ENCODE data around the gene HES2.
"Not testable (repeated sequence)": the region's sequence is repeated elsewhere in the genome, so short reads cannot be mapped to it uniquely, and the experiment has no call there.

HES2 gene

DNA sequence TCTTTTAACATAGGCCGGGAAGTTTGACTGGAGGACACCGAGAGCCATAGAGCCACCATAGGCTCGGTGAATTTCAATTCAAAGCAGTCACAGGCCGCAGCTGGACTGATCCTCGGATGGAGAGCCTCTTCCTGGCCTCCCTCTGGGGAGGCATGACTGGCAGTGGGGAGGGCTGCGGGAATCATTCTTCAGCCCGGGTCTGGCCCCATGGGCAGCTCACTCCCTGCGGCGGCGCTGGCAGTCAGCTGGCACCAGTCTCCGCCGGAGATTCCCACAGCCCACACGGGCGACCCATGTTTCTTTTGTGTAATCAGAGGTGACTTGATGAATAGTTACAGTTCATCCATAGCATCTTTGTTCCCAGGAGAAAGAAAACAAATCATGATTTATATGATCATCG, 15.4 kb upstream of the HES2 start:
- DNase-seq, result no peak

DNA sequence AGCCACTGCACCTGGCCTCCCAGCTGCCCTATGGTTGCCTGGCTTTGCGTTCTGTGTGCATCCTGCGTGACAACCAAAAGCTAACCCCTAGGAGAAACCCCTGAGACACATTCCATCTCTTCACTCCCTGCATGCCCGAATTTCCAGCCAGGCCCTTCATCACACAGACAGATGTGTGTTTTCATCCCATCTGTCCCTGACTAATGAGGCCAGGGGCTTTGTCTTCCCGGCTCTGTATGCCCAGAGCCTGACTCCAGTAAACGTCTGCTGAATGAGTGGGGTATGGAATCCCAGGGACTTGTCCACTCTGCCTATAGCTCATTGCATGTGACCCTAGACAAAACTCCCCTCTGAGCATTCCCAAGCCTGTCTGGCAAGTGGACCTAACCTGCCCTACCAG, 14.5 kb upstream of the HES2 start:
- DNase-seq, result peak; percentile 56

DNA sequence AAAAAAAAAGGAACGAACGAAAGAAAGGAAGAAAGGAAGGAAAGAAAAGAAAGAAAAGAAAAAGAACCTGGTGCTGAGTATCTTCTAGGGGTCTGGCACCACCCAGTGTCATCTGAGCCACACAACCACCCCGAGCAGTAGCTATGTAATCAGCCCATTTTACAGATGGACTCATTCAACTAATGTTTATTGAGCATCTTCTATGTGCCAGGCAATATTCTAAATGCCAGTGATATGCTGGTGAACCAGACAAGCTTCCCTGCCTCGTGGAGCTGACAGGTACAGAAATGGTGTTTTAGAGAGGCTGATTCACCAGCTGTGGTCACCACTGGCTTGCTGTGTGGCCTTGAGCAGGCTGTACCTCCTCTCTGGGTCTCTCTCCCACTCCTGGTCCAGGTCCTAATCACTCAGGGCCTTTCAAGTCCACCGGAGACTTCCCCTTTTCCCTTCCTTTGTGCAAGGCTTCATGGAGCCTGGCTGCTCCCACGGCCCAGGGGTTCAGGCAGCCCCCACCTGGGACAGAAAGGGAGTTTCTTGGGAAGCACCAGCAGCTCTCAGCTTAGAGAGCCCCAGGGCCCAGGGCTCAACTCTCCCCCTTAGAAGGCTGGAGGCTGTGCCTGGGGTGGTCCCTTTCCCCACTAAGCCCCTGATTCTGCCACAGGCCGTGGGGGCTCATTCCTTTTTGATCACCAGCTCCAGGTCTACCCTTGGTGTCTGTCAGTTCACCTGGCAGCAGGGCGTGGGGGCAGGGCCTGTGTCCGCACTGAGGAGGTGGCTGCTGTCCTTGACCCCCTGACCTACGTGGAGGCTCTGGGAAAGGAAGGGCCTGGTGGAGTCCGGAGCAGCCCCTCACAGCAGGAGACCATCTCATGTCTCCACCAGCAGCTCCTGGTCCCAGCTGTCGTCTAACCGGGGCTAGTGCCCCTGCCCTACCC, 12.2 kb upstream of the HES2 start:
- not testable (repeated sequence) for DNase-seq

DNA sequence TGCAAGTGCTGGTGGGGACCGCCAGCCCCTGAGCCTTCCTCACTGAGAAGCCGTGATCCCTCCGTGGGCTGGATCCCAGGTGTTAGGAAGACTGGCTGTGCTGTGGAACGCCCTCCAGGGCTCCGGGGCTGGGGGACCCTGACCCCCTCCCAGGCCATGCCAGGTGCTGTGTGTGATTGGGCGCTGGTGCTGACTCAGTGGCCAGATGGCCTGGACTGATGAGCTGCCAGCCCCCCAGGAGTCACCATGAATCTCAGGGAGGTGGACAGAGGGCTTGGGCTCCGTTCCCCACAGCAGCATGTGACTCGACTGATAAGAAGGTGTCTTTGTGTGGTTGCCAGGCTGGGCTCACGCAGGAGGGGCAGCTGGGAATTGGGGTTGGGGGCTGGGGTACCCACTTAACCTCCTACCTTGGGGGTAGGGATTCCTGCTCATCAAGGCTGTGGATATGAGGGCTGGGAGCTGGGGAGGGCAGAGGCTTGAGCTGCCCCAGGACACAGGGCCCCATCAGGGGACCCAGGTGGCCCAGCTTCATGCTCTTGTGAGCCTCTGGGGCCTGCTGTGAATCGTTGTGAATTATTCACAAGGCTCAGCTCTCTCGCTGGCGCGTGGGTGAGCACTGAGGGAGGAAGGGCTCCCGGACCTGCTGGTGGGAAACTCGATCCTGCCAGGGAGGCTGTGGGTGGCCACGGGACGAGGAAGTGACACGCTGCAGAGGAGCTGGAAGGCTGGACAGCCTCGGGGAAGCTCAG, 10.1 kb upstream of the HES2 start:
- not testable (repeated sequence) for DNase-seq

DNA sequence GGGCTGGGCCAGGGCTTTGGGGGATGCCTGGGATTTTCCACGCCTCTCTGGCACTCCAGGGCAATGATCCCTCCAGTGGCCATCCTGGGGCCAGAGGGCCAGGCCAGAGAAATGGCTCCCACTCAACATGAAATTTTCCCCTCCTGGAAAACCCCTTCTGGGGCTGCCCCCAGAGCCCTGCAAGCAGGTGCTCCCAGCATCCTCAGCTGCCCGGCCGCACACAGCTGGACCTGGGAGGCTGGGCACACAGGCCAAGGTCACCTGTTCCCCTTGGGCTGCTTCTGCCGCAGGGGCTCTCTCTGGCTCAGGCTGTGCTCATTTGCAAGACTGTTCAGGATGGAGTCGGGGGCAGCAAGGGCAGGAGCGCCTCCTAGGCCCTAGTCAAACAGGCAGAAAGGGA, 8.7 kb upstream of the HES2 start:
- not testable (repeated sequence) for DNase-seq

DNA sequence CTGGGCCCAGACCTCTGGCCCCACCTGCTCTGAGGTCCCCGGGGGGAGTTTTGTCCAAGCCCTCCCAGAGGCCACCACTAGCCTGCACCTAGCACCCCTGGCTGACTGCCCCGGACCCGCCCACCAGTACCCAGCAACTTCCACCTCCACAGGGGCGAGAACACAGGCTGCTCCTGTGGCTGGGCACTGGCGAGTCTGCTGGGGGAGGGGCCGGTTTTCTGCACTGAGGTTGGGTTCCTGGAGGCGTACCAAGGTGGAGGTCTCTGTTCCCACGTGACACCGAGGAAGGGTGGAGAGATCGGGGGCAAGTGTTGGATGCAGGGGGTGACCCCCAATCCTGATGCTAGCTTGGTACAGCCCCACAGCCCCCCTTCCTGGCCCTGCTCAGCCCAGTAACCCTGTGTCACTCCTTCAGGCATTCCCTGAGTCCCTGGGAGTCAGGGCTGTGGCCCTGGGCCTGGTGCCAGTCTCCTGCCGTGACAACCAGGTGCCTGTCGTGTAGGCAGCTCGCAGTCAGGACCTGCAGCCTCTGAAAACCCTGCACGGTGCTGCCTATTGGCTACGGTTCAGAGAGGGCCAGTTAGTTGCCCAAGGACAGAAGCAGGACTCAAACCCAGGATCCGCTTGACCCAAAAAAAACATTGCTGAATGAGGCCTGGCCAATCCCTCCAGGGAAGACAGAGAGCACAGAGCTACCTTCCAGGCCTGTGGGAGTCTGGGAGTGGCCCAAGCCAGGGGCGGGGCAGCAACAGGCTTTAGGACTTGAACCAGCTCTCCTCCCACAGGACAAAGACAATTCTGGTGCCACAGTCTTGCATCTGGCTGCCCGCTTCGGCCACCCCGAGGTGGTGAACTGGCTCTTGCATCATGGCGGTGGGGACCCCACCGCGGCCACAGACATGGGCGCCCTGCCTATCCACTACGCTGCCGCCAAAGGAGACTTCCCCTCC, 8.0 kb upstream of the HES2 start:
- no peak for DNase-seq

DNA sequence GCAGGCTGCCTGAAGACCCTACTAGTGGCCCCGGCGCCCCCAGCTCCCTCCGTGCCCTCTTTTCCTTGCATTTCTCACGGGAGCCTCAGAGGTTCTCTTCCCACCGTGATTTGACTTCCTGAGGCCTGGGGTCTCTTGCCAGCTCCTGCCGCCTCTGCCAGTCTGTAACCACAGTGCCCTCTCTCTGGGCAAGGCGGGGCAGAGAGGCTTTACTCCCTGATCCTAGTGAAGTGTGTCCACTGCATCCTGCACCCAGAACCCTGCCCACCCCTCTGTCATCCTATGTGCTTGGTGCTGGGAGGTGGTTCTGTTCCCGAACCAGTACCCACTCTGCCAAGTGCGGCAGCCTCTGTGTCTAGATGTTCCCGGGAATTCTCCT, 7.2 kb upstream of the HES2 start:
- DNase-seq, result no peak

DNA sequence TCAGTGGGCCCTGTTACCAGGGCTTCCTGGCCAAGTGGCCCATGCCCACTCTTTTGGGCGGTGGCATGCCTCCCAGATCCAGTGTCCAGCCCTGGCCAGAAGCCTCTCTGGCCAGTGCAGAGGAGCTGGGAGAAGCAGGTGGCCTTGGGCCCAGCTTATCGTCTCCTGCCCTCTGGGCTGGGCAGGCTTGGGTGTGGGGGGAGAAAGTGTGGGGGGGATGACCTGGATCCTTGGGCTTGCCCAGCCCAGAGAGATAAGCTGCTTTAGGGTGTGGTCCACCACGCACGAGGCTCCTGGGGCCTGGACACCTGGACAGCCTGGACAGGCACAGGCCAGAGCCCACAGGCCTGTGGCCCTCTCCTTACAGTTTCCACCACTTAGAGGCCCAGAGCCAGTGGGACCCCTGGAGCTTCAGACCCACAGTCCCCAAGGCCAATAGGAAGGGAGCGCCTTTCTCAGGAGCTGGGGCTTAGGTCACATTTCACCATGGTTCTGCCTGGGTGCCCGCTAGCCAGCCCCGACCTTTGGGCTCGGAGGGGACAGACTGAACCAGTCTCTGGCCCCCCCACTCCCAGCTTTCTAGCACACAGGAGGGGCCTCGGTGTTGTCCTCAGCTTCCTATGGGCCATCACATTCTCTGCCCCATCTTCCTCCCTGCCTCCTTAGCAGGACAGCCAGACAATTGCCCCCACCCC, 6.7 kb upstream of the HES2 start:
- no peak for DNase-seq

DNA sequence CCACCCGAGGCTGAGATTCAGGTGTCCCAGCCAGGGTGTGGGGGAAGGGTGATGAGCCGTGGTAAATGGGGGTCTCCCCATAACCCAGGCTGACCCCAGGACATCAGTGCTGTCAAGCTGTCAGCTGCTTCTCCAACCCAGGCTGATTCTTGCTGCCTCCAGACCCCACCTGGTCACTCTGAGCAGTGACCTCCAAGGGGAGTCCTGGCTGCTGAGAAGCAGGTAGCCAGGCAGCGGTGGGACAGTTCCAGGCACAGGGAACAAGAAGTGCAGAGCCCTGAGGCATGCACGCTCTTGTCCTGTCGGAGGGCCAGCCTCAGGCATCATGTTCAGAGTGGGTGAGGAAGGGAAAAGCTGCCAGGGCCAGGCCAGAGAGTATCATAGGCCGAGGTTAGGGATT, 5.9 kb upstream of the HES2 start:
- no peak for DNase-seq

DNA sequence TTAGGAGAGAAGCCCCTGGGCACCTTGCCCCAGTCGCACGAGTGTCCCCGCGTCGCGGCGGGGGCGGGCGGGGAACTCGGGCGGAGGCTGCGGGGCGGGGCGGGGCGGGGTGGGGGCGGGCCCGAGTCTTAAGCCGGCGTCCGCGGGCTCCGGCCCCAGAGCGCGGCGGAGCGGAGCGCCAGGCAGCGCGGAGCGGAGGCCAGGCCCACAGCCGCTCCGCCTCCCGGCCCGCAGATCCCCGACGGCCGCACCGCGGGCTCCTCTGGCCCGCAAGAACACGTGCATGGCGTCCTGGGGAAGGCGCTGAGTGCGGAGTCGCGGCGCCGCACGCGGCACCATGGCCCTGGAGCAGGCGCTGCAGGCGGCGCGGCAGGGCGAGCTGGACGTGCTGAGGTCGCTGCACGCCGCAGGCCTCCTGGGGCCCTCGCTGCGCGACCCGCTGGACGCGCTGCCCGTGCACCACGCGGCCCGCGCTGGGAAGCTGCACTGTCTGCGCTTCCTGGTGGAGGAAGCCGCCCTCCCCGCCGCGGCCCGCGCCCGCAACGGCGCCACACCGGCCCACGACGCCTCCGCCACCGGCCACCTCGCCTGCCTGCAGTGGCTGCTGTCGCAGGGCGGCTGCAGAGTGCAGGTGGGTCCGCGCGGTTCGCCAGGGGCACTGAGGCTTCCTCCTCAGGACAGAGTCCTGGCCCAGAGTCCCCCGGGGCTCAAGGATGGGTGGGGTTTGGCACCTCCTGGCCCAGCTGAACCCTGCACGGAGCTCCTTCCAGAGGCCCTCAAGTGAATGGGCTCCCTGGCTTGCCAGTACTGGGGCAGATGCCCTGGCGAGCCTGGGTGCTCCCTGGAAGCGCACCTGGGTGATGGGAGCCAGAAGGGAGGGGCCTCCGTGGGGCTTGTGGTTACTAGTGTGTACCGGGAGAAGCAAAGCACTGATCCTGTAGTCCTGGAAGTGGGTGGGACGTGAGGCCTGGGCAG, 5.2 kb upstream of the HES2 start, which contains the start of gene ESPN:
TSS of gene ESPN (plus strand) at position 158 of the 975 bp plus-strand sequence. CDS start at position 338, 180 bp downstream.
- DNase-seq, result no peak

DNA sequence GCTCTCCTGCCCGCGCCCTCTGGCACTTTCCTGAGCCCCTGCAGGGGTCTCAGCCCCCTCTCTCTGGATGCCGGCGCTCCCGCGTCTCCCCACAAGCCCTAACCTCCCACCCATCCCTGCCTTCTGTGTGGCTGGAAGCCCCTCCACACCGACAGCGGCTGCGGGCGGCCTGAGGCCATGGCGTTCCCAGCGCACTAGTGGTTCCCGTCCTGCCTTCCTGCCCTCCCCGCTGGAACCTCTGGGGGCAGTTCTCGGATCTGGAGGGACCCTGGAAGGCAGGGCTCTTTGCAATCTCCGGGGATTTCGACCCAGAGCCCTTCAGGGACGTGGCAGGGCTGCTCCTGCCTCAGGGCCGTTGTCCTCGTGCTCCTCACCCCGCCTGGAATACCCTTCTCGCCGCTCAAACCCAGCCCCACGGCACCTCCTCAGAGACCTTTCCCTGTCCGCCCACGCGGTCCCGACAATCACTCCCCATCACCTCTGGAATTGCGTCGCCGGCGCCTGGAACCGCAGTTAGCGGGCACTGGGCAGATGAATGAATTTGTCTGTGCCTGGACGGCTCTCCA, 4.4 kb upstream of the HES2 start:
- no peak for DNase-seq

DNA sequence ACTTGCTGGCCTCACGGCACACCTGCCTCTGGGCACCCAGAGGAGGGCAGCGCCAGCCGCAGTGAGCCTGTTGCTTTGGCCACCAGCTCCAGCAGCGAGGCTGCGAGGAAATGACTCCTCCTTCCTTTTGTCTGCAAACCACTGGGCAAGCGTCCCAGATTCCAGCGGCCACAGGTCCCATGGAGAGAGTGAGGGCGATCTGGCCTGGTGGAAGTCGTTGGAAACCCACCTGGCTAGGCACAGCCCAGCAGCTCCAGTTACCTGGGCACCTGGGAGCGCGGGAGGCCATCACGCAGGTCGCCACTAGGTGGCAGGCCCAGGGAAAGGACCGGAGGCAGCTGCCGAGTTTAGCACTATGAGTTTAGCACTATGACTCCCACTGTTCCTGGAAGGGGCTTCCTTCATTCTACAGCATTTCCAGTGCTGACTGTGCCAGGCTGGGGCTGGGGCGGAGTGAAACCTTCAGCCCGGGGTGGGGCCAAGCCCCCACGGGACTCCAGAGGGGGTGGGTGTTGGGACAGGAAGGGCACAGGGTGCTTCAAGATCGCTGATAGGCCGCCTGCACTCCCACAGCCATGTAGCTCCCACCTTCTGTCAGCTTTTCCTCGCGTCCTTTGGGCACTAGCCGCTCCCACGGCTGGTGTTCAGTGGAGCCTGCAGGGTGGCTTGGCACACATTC, 3.7 kb upstream of the HES2 start:
- no peak for DNase-seq

DNA sequence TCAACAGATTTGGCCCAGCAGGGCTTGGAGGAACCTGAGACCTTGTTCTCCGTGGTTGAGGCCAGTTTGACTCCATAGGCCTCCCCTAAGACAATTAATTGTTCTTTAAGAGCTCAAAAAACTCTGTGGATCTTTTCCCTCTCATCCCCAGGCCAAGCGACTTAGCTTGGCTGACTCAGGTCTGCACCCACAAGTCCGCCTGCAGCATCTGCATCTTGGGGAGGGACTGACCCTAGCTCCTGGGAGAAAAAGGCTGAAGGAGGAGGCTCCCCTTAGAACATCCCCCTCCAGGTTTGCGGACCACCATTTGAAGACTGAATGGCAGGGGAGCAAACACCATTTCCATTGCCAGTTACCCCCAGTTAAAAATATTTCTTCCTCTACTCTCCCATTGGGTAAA, 1.5 kb upstream of the HES2 start:
- DNase-seq, result no peak

DNA sequence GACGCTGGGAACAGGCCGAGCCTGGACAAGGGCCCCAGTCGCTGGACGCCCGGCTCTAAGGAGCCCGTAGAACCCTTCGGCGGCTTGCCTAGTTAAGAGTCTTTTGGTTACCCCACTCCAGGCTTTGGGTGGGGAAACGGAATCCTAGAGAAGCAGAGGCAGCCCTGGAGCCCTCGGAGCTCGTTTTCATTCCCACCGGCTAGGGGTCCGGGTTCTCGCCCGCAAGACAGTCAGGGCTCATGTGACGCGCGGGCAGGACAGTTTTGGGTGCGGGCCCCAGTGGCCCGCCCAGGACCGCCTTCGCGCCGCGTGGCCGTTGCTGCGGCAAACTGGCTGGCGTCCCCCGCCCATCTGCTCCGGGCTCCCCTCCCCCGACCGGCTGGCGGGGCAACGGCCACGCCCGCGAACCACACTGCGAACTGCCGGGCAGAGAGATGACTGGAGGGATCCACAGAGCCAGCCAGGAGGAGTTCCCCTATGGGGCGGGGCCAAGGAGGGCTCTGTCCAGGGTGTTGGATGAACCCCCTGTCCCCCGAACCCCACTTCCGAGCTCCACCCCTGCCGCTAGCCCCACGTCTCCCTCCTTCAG, 829 bp upstream of the HES2 start:
- DNase-seq, result no peak

DNA sequence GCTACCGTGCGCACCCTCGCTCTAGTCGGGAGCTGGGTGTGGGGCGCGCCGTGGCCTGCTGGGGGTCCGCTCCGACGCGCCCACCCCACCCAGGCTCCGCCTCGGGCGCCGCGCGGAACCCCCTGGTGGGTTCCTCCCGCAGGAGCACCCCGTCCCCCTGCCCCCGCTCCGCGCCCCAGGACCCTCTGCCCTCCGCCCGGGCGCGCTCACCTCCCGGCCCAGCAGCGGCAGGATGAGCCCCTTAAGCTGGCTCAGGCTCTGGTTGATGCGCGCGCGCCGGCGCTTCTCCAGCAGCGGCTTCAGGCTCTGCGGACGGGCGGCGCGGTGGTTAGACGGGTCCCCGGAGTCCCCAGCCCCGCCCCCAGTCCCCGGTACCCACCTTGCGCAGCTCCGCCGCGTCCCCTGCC, 319 bp downstream of the HES2 start:
- DNase-seq, result no peak

DNA sequence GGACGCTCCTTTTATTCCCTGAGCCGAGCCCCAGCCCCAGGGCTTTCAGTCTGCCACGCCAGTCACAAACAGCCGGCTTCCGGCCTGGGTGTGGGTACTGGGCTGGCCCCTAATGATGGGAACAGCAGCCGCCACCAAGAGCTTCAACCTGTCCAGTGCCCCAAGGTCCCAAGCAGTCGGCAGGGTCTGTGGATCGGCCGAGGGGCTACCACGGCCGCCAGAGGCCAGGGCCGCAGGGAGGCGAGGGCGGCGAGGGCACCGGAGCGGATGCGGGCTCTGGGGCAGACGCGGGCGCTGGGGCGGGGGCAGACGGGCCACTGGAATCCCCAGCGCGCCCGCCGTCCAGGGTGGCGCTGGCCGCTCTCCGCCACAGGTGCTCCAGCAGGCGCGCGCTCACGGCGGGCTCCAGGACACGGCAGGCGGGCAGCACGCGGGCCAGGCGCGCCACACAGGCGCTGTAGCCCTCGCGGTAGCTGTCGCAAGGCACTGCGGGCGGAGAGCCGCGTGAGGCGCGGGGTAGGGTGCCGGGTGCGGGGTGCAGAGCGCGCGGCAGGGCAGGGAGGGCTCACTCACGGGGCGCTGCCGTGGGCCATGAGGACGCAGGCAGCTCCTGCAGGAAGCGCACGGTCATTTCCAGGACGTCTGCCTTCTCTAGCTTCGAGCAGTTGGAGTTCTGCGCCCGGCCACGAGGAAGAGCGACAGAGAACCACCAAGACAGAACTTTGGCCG, 887 bp downstream of the HES2 start:
- DNase-seq, result no peak

DNA sequence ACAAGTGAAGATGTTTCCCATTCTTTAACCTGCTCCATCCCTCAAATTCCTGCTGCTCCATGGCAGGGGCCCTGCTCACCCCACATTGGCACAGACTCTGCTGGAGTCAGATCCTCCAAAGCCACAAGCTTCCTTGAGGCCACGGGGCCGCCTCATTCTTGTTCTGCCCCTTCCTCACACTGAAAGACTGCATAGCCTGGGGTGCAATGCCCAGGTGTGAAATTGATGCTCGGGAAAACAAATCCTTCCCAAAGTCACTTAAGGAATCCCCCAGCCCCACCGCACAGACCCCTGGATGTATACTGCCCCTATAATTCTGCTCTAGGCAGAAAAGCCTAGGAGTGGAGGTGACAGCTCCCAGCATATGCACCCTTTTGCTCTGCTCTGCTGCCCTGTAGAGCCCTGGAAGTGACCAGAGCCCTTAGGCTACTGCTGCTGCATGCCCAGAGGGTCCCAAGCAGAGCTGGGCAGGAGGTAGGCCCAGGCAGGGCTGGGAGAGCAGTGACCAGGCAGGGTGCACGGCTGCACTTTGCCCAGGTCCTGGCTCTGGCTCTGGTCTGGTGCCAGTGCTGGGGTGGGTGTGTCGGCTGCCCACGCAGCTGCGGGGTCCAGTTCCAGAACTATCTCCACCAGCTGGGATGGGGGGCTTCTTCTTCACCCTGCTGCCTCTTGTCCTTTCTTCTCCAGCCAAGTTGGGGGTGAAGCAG, 1.6 kb downstream of the HES2 start:
- DNase-seq, result no peak

DNA sequence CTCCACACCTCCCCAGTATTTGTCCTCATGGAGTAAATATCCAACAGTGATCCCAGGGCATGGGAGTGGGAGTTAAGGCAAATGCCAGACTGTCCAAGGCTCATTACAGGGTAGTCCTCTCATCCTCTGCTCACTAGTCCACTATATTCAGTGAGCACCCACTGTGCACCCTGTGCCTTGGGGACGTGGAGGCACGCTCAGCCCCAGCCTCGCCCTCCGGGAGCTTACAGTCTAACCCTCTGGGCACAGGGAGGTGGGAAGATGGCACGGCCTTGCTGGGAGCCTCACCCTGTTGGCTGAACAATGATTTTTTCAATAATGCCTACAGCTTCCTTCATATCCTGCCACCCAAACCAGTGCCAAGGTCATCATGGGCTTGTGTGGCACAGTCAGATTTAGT, 2.8 kb downstream of the HES2 start:
- DNase-seq, result no peak

All from NCI-H524 treated with DMSO at 0.1 percent for 48 hours (cell line).